B cell (primary cell): ENCODE measurements around the gene C3. TPM values are rescaled to one million over a fixed set of nuclear protein-coding genes. Genes with fewer than 3 reads are reported as not detected.
A peak's percentile ranks its signal among the peaks of the same experiment; 100 is the strongest.

ENCODE experiments used
- ATAC-seq: fragments of 200-7000 bp; cut with Tn5 transposase; one replicate; pipeline ENCODE4 v1.10.0; 2021; ENCODE audit warnings: low read depth, mild to moderate bottlenecking, moderate number of reproducible peaks, moderate library complexity
- CTCF ChIA-PET: fragments of 350-600 bp; sonication (Branson Sonifier 250); formaldehyde crosslinking; loops from one replicate; lab custom pipeline; 2021; ENCODE audit warnings: antibody characterized with exemption, inconsistent platforms; lab: Charles Lee
- POLR2A ChIA-PET: fragments of 350-600 bp; sonication (Branson Sonifier 250); formaldehyde crosslinking; loops from one replicate; lab custom pipeline; 2021; ENCODE audit warnings: antibody characterized with exemption; lab: Charles Lee
- DNase-seq: peaks from one replicate; pipeline ENCODE4 v3.0.0; 2013
- H2AFZ ChIP-seq: 2 replicates; pipeline ENCODE4 v1.6.1; 2012; ENCODE audit warnings: mild to moderate bottlenecking, low read depth, low read length; ENCODE audit not compliant: insufficient read depth, poor library complexity, severe bottlenecking
- H3K27ac ChIP-seq, 2 donors: 1 replicate in 1 of 2; 2 replicates in 1 of 2; pipeline ENCODE4 v1.5.1; 2012 to 2013; ENCODE audit warnings: low read length in 2 of 2, mild to moderate bottlenecking in 2 of 2, moderate library complexity in 1 of 2
- H3K27me3 ChIP-seq, 4 experiments: fragments of 200-600 bp in 1 of 4; sonication (generic) in 1 of 4; replicated peaks in 1 of 4; 1 replicate in 2 of 4; 2 replicates in 2 of 4; pipeline versions ENCODE4 v1.6.1 to v1.7.0; 2013 to 2016; ENCODE audit warnings: low read length in 3 of 4, mild to moderate bottlenecking in 2 of 4, mixed read lengths in 1 of 4, moderate library complexity in 1 of 4; ENCODE audit not compliant: insufficient read depth in 4 of 4, control insufficient read depth in 3 of 4; ENCODE audit errors: control extremely low read depth in 1 of 4
- H3K36me3 ChIP-seq, 2 experiments: replicated peaks in 1 of 2; 1 replicate in 1 of 2; 2 replicates in 1 of 2; pipeline versions ENCODE4 v1.6.1 to v1.7.1; 2013; ENCODE audit warnings: low read length in 1 of 2; ENCODE audit not compliant: insufficient read depth in 2 of 2, control insufficient read depth in 1 of 2; ENCODE audit errors: control extremely low read depth in 1 of 2, extremely low read depth in 1 of 2
- H3K4me1 ChIP-seq, 2 donors: fragments of 200-600 bp in 1 of 2; sonication (generic) in 1 of 2; 1 replicate in 1 of 2; 2 replicates in 1 of 2; pipeline versions ENCODE4 v1.5.1 to v1.6.1; 2013 to 2017; ENCODE audit warnings: low read length in 2 of 2; ENCODE audit not compliant: control insufficient read depth in 2 of 2, insufficient read depth in 2 of 2
- H3K4me2 ChIP-seq: replicated peaks from 2 replicates; pipeline ENCODE3; 2012; ENCODE audit warnings: mild to moderate bottlenecking, low read depth, low read length; ENCODE audit not compliant: poor library complexity, severe bottlenecking
- H3K4me3 ChIP-seq, 5 experiments: fragments of 200-600 bp in 1 of 5; sonication (generic) in 1 of 5; 1 replicate in 3 of 5; 2 replicates in 2 of 5; pipeline versions ENCODE4 v1.5.1 to v1.7.0; 2011 to 2016; ENCODE audit warnings: low read length in 4 of 5, mild to moderate bottlenecking in 4 of 5, low read depth in 2 of 5, control low read depth in 1 of 5, moderate library complexity in 1 of 5; ENCODE audit not compliant: insufficient read depth in 1 of 5; ENCODE audit errors: control extremely low read depth in 1 of 5, extremely low read depth in 1 of 5
- H3K79me2 ChIP-seq: fragments of 200-600 bp; sonication (generic); one replicate; pipeline ENCODE4 v1.6.0; 2016; ENCODE audit warnings: low read length; ENCODE audit not compliant: control insufficient read depth, insufficient read depth
- H3K9ac ChIP-seq: fragments of 200-600 bp; sonication (generic); 2 replicates; pipeline ENCODE4 v1.6.1; 2017; ENCODE audit warnings: mild to moderate bottlenecking, low read length, moderate library complexity
- H3K9me3 ChIP-seq, 3 donors: one replicate each; pipeline versions ENCODE4 v1.6.1 to v1.7.1; 2013; ENCODE audit warnings: low read length in 2 of 3; ENCODE audit not compliant: control insufficient read depth in 2 of 3, insufficient read depth in 1 of 3; ENCODE audit errors: control extremely low read depth in 1 of 3
- H4K20me1 ChIP-seq: 2 replicates; pipeline ENCODE4 v1.6.0; 2012; ENCODE audit warnings: mild to moderate bottlenecking, low read length; ENCODE audit not compliant: insufficient read depth, control insufficient read depth, poor library complexity, severe bottlenecking
- H3K27ac Mint-ChIP-seq: one replicate; pipeline ENCODE4 v1.8.0; 2021; ENCODE audit warnings: mixed read lengths
- H3K27me3 Mint-ChIP-seq: one replicate; pipeline ENCODE4 v1.8.0; 2021; ENCODE audit warnings: mixed read lengths
- H3K4me1 Mint-ChIP-seq: one replicate; pipeline ENCODE4 v1.8.0; 2021; ENCODE audit warnings: mixed read lengths
- H3K4me3 Mint-ChIP-seq: one replicate; pipeline ENCODE4 v1.8.0; 2021; ENCODE audit warnings: mixed read lengths
- H3K9me3 Mint-ChIP-seq: one replicate; pipeline ENCODE4 v1.8.0; 2022; ENCODE audit warnings: mixed read lengths; ENCODE audit not compliant: insufficient read depth
- CTCF ChIP-seq: fragments of 200-600 bp; IDR thresholded peaks from one replicate; pipeline ENCODE4 v1.8.0; 2022; ENCODE audit warnings: antibody characterized with exemption, mild to moderate bottlenecking
- EZH2 ChIP-seq: IDR thresholded peaks from 2 replicates; pipeline ENCODE4 v1.6.1; 2012; ENCODE audit warnings: borderline replicate concordance, low read depth, mild to moderate bottlenecking, moderate library complexity, low read length; ENCODE audit not compliant: insufficient read depth, poor library complexity, severe bottlenecking
- WGBS: methylation state at CpG from one replicate; pipeline ENCODE4 v1.1.5; 2013; ENCODE audit warnings: missing lambda C conversion rate; ENCODE audit not compliant: insufficient coverage; 5-methylcytosine and 5-hydroxymethylcytosine counted together
- intact Hi-C: fragments of 100-400 bp; cut with micrococcal nuclease; formaldehyde crosslinking; loops from one replicate; pipeline ENCODE4 v1.10.0; 2022
- polyA plus RNA-seq: library from polyadenylated mRNA; depleted of rRNA; stranded (reverse); fragments of >200 nt; gene quantifications from 2 replicates; pipeline ENCODE4 v1.2.3, GENCODE V29; 2012
- total RNA-seq, 2 donors: library from RNA; stranded (reverse); fragments of 120-200 nt in 1 of 2; gene quantifications; 1 replicate in 1 of 2; 2 replicates in 1 of 2; pipeline versions ENCODE4 v1.2.3 to v1.2.4, GENCODE V29; 2013 to 2022

Gene C3
- total and polyA plus RNA-seq, 2 donors (not counting 1 experiment from before 2014, with no cell fraction given), result 0.01 to 0.47 TPM

GRCh38 chr19:6767357-6768235 lies 47.1 kb upstream of the C3 start, which contains the start of gene SH2D3A:
Gene SH2D3A (minus strand): TSS chr19:6767435. CDS start chr19:6763748, 3,687 bp downstream.
- Histone ChIP-seq H2AFZ (peak within 1 kb of the TSS; percentile 66), H3K27ac (peak within 1 kb of the TSS; percentile 89 to 96), H3K4me1 (peaks cover 28 to 46% of the 10 kb centered on the region in 2 donors), H3K9ac (peak within 1 kb of the TSS; percentile 77), H4K20me1 (peaks cover 13% of the 10 kb centered on the region), H3K4me2 (peak within 1 kb of the TSS; percentile 82), H3K36me3 (peaks cover 0 to 6% of the 10 kb centered on the region in 2 experiments), H3K79me2 (peaks cover 51% of the 10 kb centered on the region), H3K4me3 (peak within 1 kb of the TSS; percentile 36 to 81 (median 68)), H3K9me3 (no peaks in the 10 kb centered on the region), H3K27me3 (no peaks in the 10 kb centered on the region)
- peak within 1 kb of the TSS; percentile 93 for H3K4me3 Mint-ChIP-seq
- ATAC-seq (peak; percentile 69), DNase-seq (peak; percentile 98)
- TF ChIP-seq EZH2 (no peak), CTCF (no peak)
- peaks cover 47% of the 10 kb centered on the region for H3K4me1 Mint-ChIP-seq
- no peaks in the 10 kb centered on the region for H3K27me3 Mint-ChIP-seq
- H3K9me3 Mint-ChIP-seq, result no peaks in the 10 kb centered on the region
- WGBS, result 2% methylated on average over 39 of the region's 47 CpGs
- H3K27ac Mint-ChIP-seq, result peak within 1 kb of the TSS; percentile 95
- intact Hi-C loops, result loop anchor here (1.0 kb wide), 4 partner anchors 14 to 96 kb away; partner anchors contain the start of gene GPR108
- ChIA-PET POLR2A (interaction anchor here (0.6 to 1.7 kb wide), 7 partner anchors 14 to 979 kb away, joined by 3 to 5 read pairs (median 4); partner anchors contain the start of gene GPR108), CTCF (interaction anchor here (0.8 to 3.4 kb wide), 8 partner anchors 26 to 245 kb away, joined by 3 to 21 read pairs (median 3); partner anchors contain the start of genes GPR108 and TRIP10)
